GM12892 (cell line): ENCODE results near the gene NEBL.

Experiments used
- DNase-seq: peaks from one replicate; pipeline ENCODE4 v3.0.0; 2011; ENCODE audit not compliant: insufficient read length
- FAIRE-seq: peaks from 2 replicates; lab custom pipeline; 2011; peaks lifted over from hg19 to GRCh38; lab: Jason Lieb, UNC
- POLR2A ChIP-seq: IDR thresholded peaks from 2 replicates; pipeline ENCODE4 v1.6.1; 2011; ENCODE audit warnings: low read depth, low read length, control low read depth
- POLR2AphosphoS5 ChIP-seq: IDR thresholded peaks from 2 replicates; pipeline ENCODE4 v1.6.1; 2011; ENCODE audit warnings: low read depth, low read length, control low read depth
- TAF1 ChIP-seq: IDR thresholded peaks from 2 replicates; pipeline ENCODE4 v1.6.1; 2011; ENCODE audit warnings: low read depth, mild to moderate bottlenecking, control low read depth, low read length, borderline replicate concordance

The NEBL gene

DNA sequence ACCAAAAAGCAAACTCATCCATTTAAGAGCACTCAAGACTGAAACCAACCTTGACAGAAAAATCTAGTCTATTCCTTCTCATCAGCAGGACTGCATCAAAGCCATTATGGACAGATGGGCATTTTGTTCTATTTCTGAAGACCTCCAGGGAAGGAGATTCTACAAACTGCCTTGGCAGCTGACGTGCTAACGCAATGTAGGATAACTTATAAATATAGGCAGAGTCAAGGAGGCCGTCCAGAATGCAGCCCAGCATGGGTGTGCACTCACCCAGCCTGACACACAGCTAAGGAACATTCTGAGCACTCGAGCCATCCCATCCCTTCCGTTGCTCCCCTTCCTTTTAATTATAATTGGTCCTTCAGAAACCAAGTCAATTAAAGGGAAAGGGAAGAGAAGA, 25.3 kb upstream of the NEBL start:
- FAIRE-seq (no peak), DNase-seq (no peak)
- TF ChIP-seq TAF1, result no peak
- no peak for TF ChIP-seq POLR2AphosphoS5
- no peak for TF ChIP-seq POLR2A

GRCh38 chr10:20922033-20922432, 24.9 kb upstream of the NEBL start:
- TF ChIP-seq POLR2A, result no peak
- TF ChIP-seq TAF1, result no peak
- no peak for TF ChIP-seq POLR2AphosphoS5
- no peak for FAIRE-seq
- no peak for DNase-seq

- DNase-seq (no peak), FAIRE-seq (no peak)
- TF ChIP-seq TAF1, result no peak
- TF ChIP-seq POLR2AphosphoS5, result no peak
- TF ChIP-seq POLR2A, result no peak
These were observed 22.9 kb upstream of the NEBL start for GRCh38 chr10:20920061-20920460.

DNA sequence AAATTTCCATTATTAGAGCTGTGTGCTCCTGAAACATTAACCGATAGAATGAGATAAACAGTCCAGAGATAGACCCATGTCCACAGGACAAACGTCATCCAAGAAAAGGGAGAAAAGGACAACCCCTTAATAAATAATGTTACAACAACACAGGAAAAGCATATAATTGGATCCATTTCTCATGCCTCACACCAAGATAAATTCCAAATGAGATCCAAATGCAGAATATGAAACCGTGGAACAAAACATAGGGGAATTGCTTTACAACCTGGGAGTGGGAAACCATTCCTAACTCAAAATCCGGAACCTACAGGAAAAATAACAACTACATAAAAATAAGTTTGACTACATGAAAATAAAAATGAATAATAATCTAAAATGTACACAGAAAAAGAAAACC, 22.4 kb upstream of the NEBL start:
- DNase-seq, result no peak
- TF ChIP-seq POLR2AphosphoS5 (no peak), TAF1 (no peak)
- FAIRE-seq, result no peak

- FAIRE-seq (no peak), DNase-seq (no peak)
- no peak for TF ChIP-seq TAF1
- no peak for TF ChIP-seq POLR2A
- no peak for TF ChIP-seq POLR2AphosphoS5
These were observed 19.9 kb upstream of the NEBL start for GRCh38 chr10:20916976-20917375.

GRCh38 chr10:20912969-20913368, 15.9 kb upstream of the NEBL start:
- FAIRE-seq (no peak), DNase-seq (no peak)
- TF ChIP-seq POLR2AphosphoS5 (no peak), POLR2A (no peak), TAF1 (no peak)

DNA sequence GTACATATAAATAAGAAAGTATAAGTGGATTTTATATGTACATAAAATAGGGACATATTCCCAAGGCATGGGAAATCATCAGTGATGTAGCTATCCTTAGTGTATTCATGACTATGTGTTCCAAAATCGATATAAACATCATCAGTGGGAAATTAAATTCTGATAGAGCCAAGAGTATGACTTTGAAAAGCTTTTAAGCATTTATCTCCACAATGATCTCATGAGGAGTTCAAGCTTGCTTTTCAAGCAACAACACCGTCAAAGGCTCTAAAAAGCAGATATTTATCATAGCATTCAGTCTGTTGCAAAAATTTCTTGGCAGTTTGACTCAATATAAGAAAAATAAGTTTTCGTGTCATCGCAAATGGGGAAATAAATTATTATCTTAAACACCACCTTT, 14.5 kb upstream of the NEBL start:
- TF ChIP-seq POLR2AphosphoS5, result no peak
- FAIRE-seq (no peak), DNase-seq (no peak)

- FAIRE-seq (no peak), DNase-seq (no peak)
- TF ChIP-seq POLR2AphosphoS5 (no peak), TAF1 (no peak), POLR2A (no peak)
These were observed 12.7 kb upstream of the NEBL start for GRCh38 chr10:20909801-20910200.

GRCh38 chr10:20908391-20908790, 11.3 kb upstream of the NEBL start:
- FAIRE-seq (no peak), DNase-seq (no peak)
- TF ChIP-seq POLR2AphosphoS5 (no peak), POLR2A (no peak), TAF1 (no peak)

DNA sequence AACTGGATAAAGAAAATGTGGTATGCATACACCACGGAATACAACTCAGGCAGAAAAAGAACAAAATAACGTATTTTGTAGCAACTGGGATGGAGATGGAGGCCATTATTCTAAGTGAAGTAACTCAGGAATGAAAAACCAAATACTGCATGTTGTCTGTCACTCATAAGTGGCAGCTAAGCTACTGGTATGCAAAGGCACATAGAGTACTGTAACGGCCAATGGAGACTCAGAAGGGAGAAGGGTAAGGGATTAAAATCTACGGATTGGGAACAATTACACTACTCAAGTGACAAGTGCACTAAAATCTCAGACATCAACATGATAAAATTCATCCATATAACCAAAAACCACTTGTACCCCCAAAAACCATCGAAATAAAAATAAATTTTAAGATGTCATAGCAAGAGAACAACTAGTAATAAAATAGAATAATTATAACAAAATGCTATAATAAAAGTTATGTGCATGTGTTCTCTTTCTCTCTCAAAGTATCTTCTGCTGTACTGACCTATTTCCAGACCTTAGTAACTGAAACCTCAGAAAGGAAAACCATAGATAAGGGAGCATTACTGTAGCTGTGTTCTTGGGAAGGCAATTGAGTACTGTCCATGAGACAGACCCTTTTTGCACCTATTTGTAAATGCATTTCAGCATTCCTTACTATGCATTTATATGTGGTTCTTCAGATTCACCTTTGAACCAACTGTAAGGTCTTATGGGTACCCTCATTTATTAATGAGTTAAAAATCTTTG, 6.7 kb upstream of the NEBL start:
- no peak for FAIRE-seq
- DNase-seq, result no peak
- TF ChIP-seq TAF1 (no peak), POLR2AphosphoS5 (no peak), POLR2A (no peak)

DNA sequence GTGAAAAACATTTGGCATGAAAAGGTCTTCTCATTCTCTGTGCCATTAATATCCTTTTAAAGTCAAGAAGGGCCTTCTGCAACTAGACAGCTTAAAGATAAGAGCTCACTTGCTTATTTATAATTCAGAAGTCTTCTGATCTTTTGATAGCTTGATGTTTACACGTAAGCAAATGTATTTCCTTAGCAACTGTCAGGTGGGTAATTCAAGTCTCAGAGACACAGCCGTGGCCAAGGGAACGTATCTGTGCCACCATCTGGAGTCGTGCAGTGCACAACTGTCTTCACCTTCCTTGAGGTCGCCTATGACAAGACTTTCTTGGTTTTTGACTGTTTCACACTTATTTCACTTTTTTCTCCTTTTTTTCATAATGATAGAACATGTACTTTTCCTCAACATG, 4.0 kb upstream of the NEBL start:
- no peak for FAIRE-seq
- DNase-seq, result no peak
- TF ChIP-seq TAF1, result no peak
- no peak for TF ChIP-seq POLR2A
- no peak for TF ChIP-seq POLR2AphosphoS5

GRCh38 chr10:20898866-20899535, 1.9 kb upstream of the NEBL start:
- FAIRE-seq (no peak), DNase-seq (no peak)
- no peak for TF ChIP-seq TAF1
- no peak for TF ChIP-seq POLR2A
- no peak for TF ChIP-seq POLR2AphosphoS5

DNA sequence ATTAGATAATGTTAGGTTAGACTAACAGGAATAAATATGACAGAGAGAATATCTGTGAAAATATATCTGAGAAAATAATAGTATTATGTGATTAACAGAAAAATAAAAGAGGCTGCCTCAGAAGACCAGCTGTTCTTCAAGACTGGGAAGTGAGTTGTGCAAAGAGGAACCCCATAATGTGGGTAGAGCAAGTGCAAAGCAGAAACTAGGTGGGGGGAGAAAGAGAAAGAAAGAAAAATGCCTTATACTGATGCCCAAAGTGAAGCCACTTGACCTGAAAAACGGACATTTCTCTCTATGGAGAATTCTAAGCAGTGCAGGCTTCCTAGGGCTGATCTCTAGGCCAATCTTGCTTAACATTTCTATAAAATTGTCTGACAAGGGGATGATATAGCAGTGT, 3.8 kb downstream of the NEBL start:
- FAIRE-seq, result no peak
- DNase-seq, result no peak
- TF ChIP-seq POLR2AphosphoS5 (no peak), TAF1 (no peak)
